Measurements from ENCODE around the gene SYCE3. TPM values are rescaled to one million over a fixed set of nuclear protein-coding genes. Genes with fewer than 3 reads are reported as not detected.
A peak's percentile ranks its signal among the peaks of the same experiment; 100 is the strongest.

The SYCE3 gene
- polyA plus RNA-seq, 3 donors = 1.9 to 3.1 TPM; not detected in 1

- Histone ChIP-seq H3K9ac (ENCODE audit: insufficient read depth, low read length, poor library complexity, severe bottlenecking) (no peak overlapping the region), H2AFZ (ENCODE audit: insufficient read depth, low read depth, low read length, poor library complexity, severe bottlenecking) (no peak overlapping the region), H3K79me2 (ENCODE audit: insufficient read depth, low read length) (no peaks in the 10 kb centered on the region), H3K9me3 (replicated peaks in 1 of 2; ENCODE audit: control insufficient read depth in 1 of 2, insufficient read depth in 1 of 2, low read length in 2 of 2) (no peaks in the 10 kb centered on the region), H3K36me3 (replicated peaks in 1 of 2; ENCODE audit: control insufficient read depth in 1 of 2, insufficient read depth in 2 of 2, low read length in 2 of 2) (peaks cover 21 to 67% of the 10 kb centered on the region in 2 donors), H3K27ac (ENCODE audit: low read depth in 1 of 2, low read length in 2 of 2) (no peak overlapping the region), H3K27me3 (ENCODE audit: control insufficient read depth in 2 of 2, insufficient read depth in 2 of 2, low read length in 2 of 2) (no peaks in the 10 kb centered on the region), H3K4me2 (replicated peaks; ENCODE audit: extremely low read depth, low read length, poor library complexity, severe bottlenecking) (no peak overlapping the region), H3K4me1 (ENCODE audit: control insufficient read depth in 1 of 2, insufficient read depth in 2 of 2, low read length in 2 of 2) (peaks cover 11 to 20% of the 10 kb centered on the region in 2 donors), H3K4me3 (replicated peaks in 1 of 3; ENCODE audit: low read depth in 2 of 3, low read length in 3 of 3) (no peak overlapping the region), H4K20me1 (ENCODE audit: insufficient read depth, low read length) (peaks cover 11% of the 10 kb centered on the region)
- 92% methylated on average over 9 of the region's 11 CpGs for WGBS (ENCODE audit: insufficient coverage)
- Mint-ChIP-seq H3K36me3 (peaks cover 46 to 75% of the 10 kb centered on the region in 2 donors), H3K27ac (no peak overlapping the region), H3K4me3 (no peak overlapping the region), H3K4me1 (peaks cover 18% of the 10 kb centered on the region), H3K9me3 (no peaks in the 10 kb centered on the region), H3K27me3 (ENCODE audit: low read depth in 3 of 3) (peaks cover 0 to 11% (median 8%) of the 10 kb centered on the region in 3 donors)
- DNase-seq = peak in 1 of 3 donors; percentile 2
- intact Hi-C loops (cut with micrococcal nuclease) = no loop called here
- no peak for TF ChIP-seq CTCF (IDR thresholded peaks at IDR 0.05)
Observed at GRCh38 chr22:50574383-50574755, 11.7 kb upstream of the SYCE3 start.

- Histone ChIP-seq H3K27ac (ENCODE audit: low read depth in 1 of 2, low read length in 2 of 2) (no peak overlapping the region), H3K9ac (ENCODE audit: insufficient read depth, low read length, poor library complexity, severe bottlenecking) (no peak overlapping the region), H2AFZ (ENCODE audit: insufficient read depth, low read depth, low read length, poor library complexity, severe bottlenecking) (no peak overlapping the region), H3K36me3 (replicated peaks in 1 of 2; ENCODE audit: control insufficient read depth in 1 of 2, insufficient read depth in 2 of 2, low read length in 2 of 2) (peaks cover 27 to 67% of the 10 kb centered on the region in 2 donors), H3K4me3 (replicated peaks in 1 of 3; ENCODE audit: low read depth in 2 of 3, low read length in 3 of 3) (no peak overlapping the region), H3K4me1 (ENCODE audit: control insufficient read depth in 1 of 2, insufficient read depth in 2 of 2, low read length in 2 of 2) (peaks cover 11 to 14% of the 10 kb centered on the region in 2 donors), H3K27me3 (ENCODE audit: control insufficient read depth in 2 of 2, insufficient read depth in 2 of 2, low read length in 2 of 2) (no peaks in the 10 kb centered on the region), H3K9me3 (replicated peaks in 1 of 2; ENCODE audit: control insufficient read depth in 1 of 2, insufficient read depth in 1 of 2, low read length in 2 of 2) (no peaks in the 10 kb centered on the region), H4K20me1 (ENCODE audit: insufficient read depth, low read length) (peaks cover 4% of the 10 kb centered on the region), H3K79me2 (ENCODE audit: insufficient read depth, low read length) (no peaks in the 10 kb centered on the region), H3K4me2 (replicated peaks; ENCODE audit: extremely low read depth, low read length, poor library complexity, severe bottlenecking) (no peak overlapping the region)
- WGBS (ENCODE audit: insufficient coverage) = 93% methylated on average over 24 of the region's 26 CpGs
- no peak for DNase-seq
- no peak overlapping the region for H3K4me3 Mint-ChIP-seq
- H3K4me1 Mint-ChIP-seq = peaks cover 13% of the 10 kb centered on the region
- no peak overlapping the region for H3K27ac Mint-ChIP-seq
- no peaks in the 10 kb centered on the region for H3K9me3 Mint-ChIP-seq
- peaks cover 0 to 11% (median 8%) of the 10 kb centered on the region in 3 donors for H3K27me3 Mint-ChIP-seq (ENCODE audit: low read depth in 3 of 3)
- TF ChIP-seq CTCF (IDR thresholded peaks at IDR 0.05) = no peak
- peaks cover 46 to 75% of the 10 kb centered on the region in 2 donors for H3K36me3 Mint-ChIP-seq
- intact Hi-C loops (cut with micrococcal nuclease) = no loop called here
Observed at GRCh38 chr22:50573491-50574382, 11.0 kb upstream of the SYCE3 start.

Data from CD14-positive monocyte (primary cell).